H1 (cell line): ENCODE results near the gene SOX12. TPM values are rescaled to one million over a fixed set of nuclear protein-coding genes. Genes with fewer than 3 reads are reported as not detected.

Experiments used
- CTCF ChIA-PET: fragments of 300-600 bp; sonication (Branson Sonifier 250); formaldehyde crosslinking; loops from one replicate; lab custom pipeline; 2021; ENCODE audit not compliant: partially characterized antibody; lab: Charles Lee
- POLR2A ChIA-PET: fragments of 300-600 bp; sonication (Branson Sonifier 250); formaldehyde crosslinking; loops from one replicate; lab custom pipeline; 2021; ENCODE audit warnings: inconsistent platforms; ENCODE audit not compliant: partially characterized antibody; lab: Charles Lee
- DNase-seq, 2 experiments: peaks; one replicate each; pipeline versions ENCODE4 v3.0.0 to v3.0.0-alpha.2; 2010 to 2022; ENCODE audit warnings: low spot score in 2 of 2, low read depth in 1 of 2, mixed read lengths in 1 of 2
- FAIRE-seq: peaks from 2 replicates; lab custom pipeline; 2011; peaks lifted over from hg19 to GRCh38; lab: Jason Lieb, UNC
- H2AFZ ChIP-seq: 2 replicates; pipeline ENCODE4 v1.8.1; 2012; ENCODE audit warnings: low read length, inconsistent platforms
- H2AK5ac ChIP-seq: 2 replicates; pipeline ENCODE4 v1.6.1; 2013; ENCODE audit warnings: low read depth, low read length
- H2BK120ac ChIP-seq: replicated peaks from 2 replicates; pipeline ENCODE3; 2013; ENCODE audit warnings: low read depth, low read length, inconsistent platforms
- H2BK12ac ChIP-seq: 2 replicates; pipeline ENCODE4 v1.6.1; 2013; ENCODE audit warnings: low read depth, low read length
- H2BK15ac ChIP-seq: 2 replicates; pipeline ENCODE4 v1.6.1; 2013; ENCODE audit warnings: low read length
- H2BK20ac ChIP-seq: 2 replicates; pipeline ENCODE4 v1.6.1; 2013; ENCODE audit warnings: low read length
- H2BK5ac ChIP-seq: 2 replicates; pipeline ENCODE4 v1.6.1; 2013; ENCODE audit warnings: low read depth, low read length
- H3K14ac ChIP-seq: 2 replicates; pipeline ENCODE4 v1.6.1; 2013; ENCODE audit warnings: inconsistent platforms; ENCODE audit not compliant: insufficient read length
- H3K18ac ChIP-seq: 2 replicates; pipeline ENCODE4 v1.6.1; 2013; ENCODE audit warnings: low read length; ENCODE audit errors: extremely low read depth
- H3K23ac ChIP-seq: 2 replicates; pipeline ENCODE4 v1.6.1; 2013; ENCODE audit warnings: inconsistent platforms; ENCODE audit not compliant: insufficient read length
- H3K23me2 ChIP-seq: 2 replicates; pipeline ENCODE4 v1.6.1; 2013; ENCODE audit warnings: low read depth, low read length
- H3K27ac ChIP-seq: 2 replicates; pipeline ENCODE4 v1.6.1; 2011; ENCODE audit warnings: low read depth, low read length, inconsistent platforms
- H3K27me3 ChIP-seq, 4 experiments: replicated peaks in 1 of 4; 1 replicate in 1 of 4; 2 replicates in 3 of 4; pipeline versions ENCODE4 v1.6.1 to v1.8.1; 2011 to 2013; ENCODE audit warnings: low read length in 3 of 4, mild to moderate bottlenecking in 3 of 4, inconsistent platforms in 2 of 4, mixed read lengths in 2 of 4, moderate library complexity in 1 of 4; ENCODE audit not compliant: control insufficient read depth in 3 of 4, insufficient read depth in 3 of 4; ENCODE audit errors: extremely low read depth in 1 of 4
- H3K36me3 ChIP-seq, 4 experiments: 2 replicates each; pipeline versions ENCODE4 v1.6.1 to v1.8.1; 2011 to 2013; ENCODE audit warnings: mild to moderate bottlenecking in 4 of 4, low read length in 3 of 4, moderate library complexity in 2 of 4, control low read depth in 1 of 4, inconsistent platforms in 1 of 4; ENCODE audit not compliant: insufficient read depth in 4 of 4, control insufficient read depth in 2 of 4
- H3K4ac ChIP-seq: replicated peaks from 2 replicates; pipeline ENCODE3; 2013; ENCODE audit warnings: low read length, low read depth, mixed read lengths, inconsistent platforms; ENCODE audit not compliant: insufficient read length
- H3K4me1 ChIP-seq, 4 experiments: replicated peaks in 1 of 4; 1 replicate in 1 of 4; 2 replicates in 3 of 4; pipeline versions ENCODE4 v1.6.1 to v1.8.1; 2011 to 2013; ENCODE audit warnings: low read length in 3 of 4, inconsistent platforms in 2 of 4, mixed read lengths in 1 of 4; ENCODE audit not compliant: insufficient read depth in 4 of 4, control insufficient read depth in 3 of 4
- H3K4me2 ChIP-seq, 2 experiments: 2 replicates each; pipeline versions ENCODE4 v1.6.1 to v1.8.1; 2011 to 2013; ENCODE audit warnings: low read depth in 2 of 2, low read length in 2 of 2, control low read depth in 1 of 2, inconsistent platforms in 1 of 2, mild to moderate bottlenecking in 1 of 2; ENCODE audit not compliant: insufficient read depth in 1 of 2
- H3K4me3 ChIP-seq, 4 experiments: fragments of 200-600, 300-600 bp in 1 of 4; sonication (generic), shearing (Covaris generic), sonication (Bioruptor Twin) in 1 of 4; 2 replicates each; pipeline versions ENCODE4 v1.5.1 to v1.8.1; 2011 to 2016; ENCODE audit warnings: low read length in 4 of 4, low read depth in 3 of 4, control low read depth in 2 of 4, inconsistent platforms in 2 of 4, mild to moderate bottlenecking in 2 of 4, mixed read lengths in 1 of 4, moderate library complexity in 1 of 4; ENCODE audit not compliant: insufficient read depth in 2 of 4; ENCODE audit errors: extremely low read depth in 1 of 4
- H3K56ac ChIP-seq: replicated peaks from 2 replicates; pipeline ENCODE3; 2013; ENCODE audit warnings: low read depth, mild to moderate bottlenecking, mixed read lengths, low read length, inconsistent platforms; ENCODE audit not compliant: insufficient read length
- H3K79me1 ChIP-seq: 2 replicates; pipeline ENCODE4 v1.6.1; 2013; ENCODE audit warnings: low read depth, low read length, control low read depth
- H3K79me2 ChIP-seq, 2 experiments: 2 replicates each; pipeline versions ENCODE4 v1.6.1 to v1.8.1; 2012 to 2013; ENCODE audit warnings: low read length in 2 of 2, mild to moderate bottlenecking in 2 of 2, inconsistent platforms in 1 of 2; ENCODE audit not compliant: insufficient read depth in 2 of 2, control insufficient read depth in 1 of 2
- H3K9ac ChIP-seq, 4 experiments: replicated peaks in 1 of 4; 1 replicate in 1 of 4; 2 replicates in 3 of 4; pipeline versions ENCODE4 v1.6.1 to v1.8.1; 2011 to 2013; ENCODE audit warnings: low read depth in 3 of 4, low read length in 3 of 4, control low read depth in 2 of 4, mild to moderate bottlenecking in 2 of 4, moderate library complexity in 2 of 4, inconsistent platforms in 1 of 4; ENCODE audit errors: extremely low read depth in 1 of 4
- H3K9me3 ChIP-seq, 2 experiments: 2 replicates each; pipeline versions ENCODE4 v1.6.1 to v1.8.1; 2012 to 2013; ENCODE audit warnings: mild to moderate bottlenecking in 2 of 2, moderate library complexity in 2 of 2, control low read depth in 1 of 2, inconsistent platforms in 1 of 2, low read depth in 1 of 2, low read length in 1 of 2, mixed read lengths in 1 of 2; ENCODE audit not compliant: insufficient read depth in 2 of 2
- H4K20me1 ChIP-seq, 2 experiments: replicated peaks in 1 of 2; 2 replicates each; pipeline versions ENCODE3 to v1.8.1; 2011 to 2013; ENCODE audit warnings: inconsistent platforms in 2 of 2, low read length in 2 of 2, mild to moderate bottlenecking in 1 of 2; ENCODE audit not compliant: insufficient read depth in 2 of 2, control insufficient read depth in 1 of 2
- H4K5ac ChIP-seq: 2 replicates; pipeline ENCODE4 v1.6.1; 2013; ENCODE audit warnings: low read length, low read depth, mixed read lengths, inconsistent platforms; ENCODE audit not compliant: insufficient read length
- H4K8ac ChIP-seq: 2 replicates; pipeline ENCODE4 v1.8.0; 2013; ENCODE audit warnings: mild to moderate bottlenecking, moderate library complexity, low read length, inconsistent platforms; ENCODE audit not compliant: insufficient read depth; ENCODE audit errors: extremely low read depth
- H4K91ac ChIP-seq: replicated peaks from 2 replicates; pipeline ENCODE3; 2013; ENCODE audit warnings: low read length, mixed read lengths, inconsistent platforms; ENCODE audit not compliant: insufficient read length
- EGR1 ChIP-seq: IDR thresholded peaks from 2 replicates; pipeline ENCODE4 v1.6.1; 2011; ENCODE audit warnings: low read depth, low read length, borderline replicate concordance
- EP300 ChIP-seq, 2 experiments: IDR thresholded peaks; 1 replicate in 1 of 2; 2 replicates in 1 of 2; pipeline ENCODE4 v1.6.1; 2011 to 2012; ENCODE audit warnings: low read depth in 2 of 2, low read length in 2 of 2, mild to moderate bottlenecking in 2 of 2, borderline replicate concordance in 1 of 2, inconsistent platforms in 1 of 2, moderate library complexity in 1 of 2
- TBP ChIP-seq: IDR thresholded peaks from 2 replicates; pipeline ENCODE4 v1.6.1; 2011; ENCODE audit warnings: low read depth, low read length, improper control_type of control experiment
- WGBS, 2 experiments: shearing (Covaris generic) in 1 of 2; methylation state at CpG; one replicate each; pipeline versions ENCODE4 v1.1.6 to v1.1.7; 2013 to 2015; ENCODE audit warnings: low lambda C conversion rate in 2 of 2, mixed read lengths in 2 of 2, inconsistent platforms in 1 of 2, low coverage in 1 of 2, missing lambda C conversion rate in 1 of 2; ENCODE audit not compliant: insufficient replicate concordance in 2 of 2, insufficient coverage in 1 of 2, insufficient read length in 1 of 2; ENCODE audit errors: extremely low coverage in 1 of 2, missing lambda C conversion rate in 1 of 2; 5-methylcytosine and 5-hydroxymethylcytosine counted together
- polyA plus RNA-seq, 7 experiments: library from polyadenylated mRNA; depleted of rRNA in 3 of 7; stranded (reverse) in 5 of 7; unstranded in 2 of 7; fragments of >200 nt in 5 of 7; fragments of 200-250 nt in 2 of 7; gene quantifications; 1 replicate in 5 of 7; 2 replicates in 1 of 7; 4 replicates in 1 of 7; pipeline versions ENCODE4 v1.2.1 to v1.2.3, GENCODE V29; 2011 to 2013; ENCODE audit warnings: missing spikeins in 2 of 7, mixed read lengths in 2 of 7
- total RNA-seq: library from RNA; stranded (reverse); fragmentation: NEBNext Ultra II Directional; extraction: Animal tissue kit (Norgen Biotek cat#: 25700); gene quantifications from 2 replicates; pipeline ENCODE4 v1.2.1, GENCODE V29; 2021

The SOX12 gene
- total and polyA plus RNA-seq, 2 of the 8 experiments (the other 6 are each of a cell fraction or from before 2014, with no cell fraction given): 6.4 to 63.0 TPM

DNA sequence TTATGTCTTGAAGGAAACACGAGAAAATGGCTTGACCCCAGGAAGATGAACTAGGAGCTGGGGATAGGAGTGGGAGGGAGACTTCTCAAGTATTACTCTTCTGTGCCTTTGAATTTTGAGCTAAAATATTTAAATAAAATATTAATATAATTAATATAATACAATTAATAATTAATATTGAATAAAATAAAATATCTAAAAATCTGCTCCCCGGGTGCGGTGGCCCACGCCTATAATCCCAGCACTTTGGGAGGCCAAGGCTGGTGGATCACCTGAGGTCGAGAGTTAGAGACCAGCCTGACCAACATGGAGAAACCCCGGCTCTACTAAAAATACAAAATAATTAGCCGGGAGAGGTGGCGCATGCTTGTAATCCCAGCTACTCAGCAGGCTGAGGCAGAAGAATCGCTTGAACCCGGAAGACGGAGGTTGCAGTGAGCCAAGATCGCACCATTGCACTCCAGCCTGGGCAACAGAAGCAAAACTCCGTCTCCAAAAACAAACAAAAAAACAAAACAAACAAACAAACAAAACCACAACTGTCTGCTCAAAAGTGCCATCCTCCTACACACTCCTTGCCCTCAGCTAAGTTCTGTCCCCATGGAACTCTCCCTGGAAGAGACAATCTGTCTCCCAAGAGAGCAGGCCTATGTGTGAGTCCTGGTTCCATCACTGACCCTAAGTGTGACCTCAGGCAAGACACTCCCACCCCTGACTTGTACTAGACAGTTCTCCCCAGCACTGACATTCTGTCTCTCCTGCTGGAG lies 41.5 kb downstream of the SOX12 start:
- no peaks in the 10 kb centered on the region; a peak in 1 of 7 replicates for H3K27me3 ChIP-seq
- H3K4me1 ChIP-seq: peaks cover 0 to 4% (median 0%) of the 10 kb centered on the region in 4 experiments; a peak in 2 of 7 replicates
- H2BK5ac ChIP-seq: no peak overlapping the region
- no peaks in the 10 kb centered on the region for H3K9me3 ChIP-seq
- H3K4me2 ChIP-seq: no peak overlapping the region
- no peaks in the 10 kb centered on the region for H4K20me1 ChIP-seq
- no peak overlapping the region for H3K56ac ChIP-seq
- no peaks in the 10 kb centered on the region for H3K79me1 ChIP-seq
- no peak overlapping the region for H3K27ac ChIP-seq
- CTCF ChIA-PET: interaction anchor here (0.6 to 4.4 kb wide), 10 partner anchors 12 to 111 kb away, joined by 3 to 28 read pairs (median 4); partner anchors contain the start of gene NRSN2
- H4K91ac ChIP-seq: no peak overlapping the region
- no peak overlapping the region for H3K18ac ChIP-seq
- 92% methylated on average over 13 of the region's 13 CpGs; no CpG with 5 or more reads in 1 of the 2 experiments for WGBS, 2 experiments
- H3K14ac ChIP-seq: no peak overlapping the region
- no peak overlapping the region for H3K23ac ChIP-seq
- POLR2A ChIA-PET: interaction anchor here (1.1 to 14.7 kb wide), 4 partner anchors 11 to 41 kb away, joined by 3 to 172 read pairs (median 4); partner anchors contain the start of gene TRIB3
- no peak overlapping the region for H4K8ac ChIP-seq
- no peak overlapping the region for H3K9ac ChIP-seq
- DNase-seq (no peak), FAIRE-seq (no peak)
- H3K4me3 ChIP-seq: no peak overlapping the region
- H2BK20ac ChIP-seq: no peak overlapping the region
- TF ChIP-seq EP300 (IDR thresholded peaks at IDR 0.05; ENCODE audit: borderline replicate concordance in 1 of 2, low read depth in 2 of 2, low read length in 2 of 2) (no peak), TBP (no peak), EGR1 (no peak)
- H3K23me2 ChIP-seq: no peaks in the 10 kb centered on the region
- H2BK120ac ChIP-seq: no peak overlapping the region
- no peak overlapping the region for H4K5ac ChIP-seq
- H3K36me3 ChIP-seq: no peaks in the 10 kb centered on the region; a peak in 1 of 8 replicates
- no peak overlapping the region for H3K4ac ChIP-seq
- no peaks in the 10 kb centered on the region; a peak in 1 of 4 replicates for H3K79me2 ChIP-seq
- H2BK12ac ChIP-seq: no peak overlapping the region
- no peak overlapping the region for H2AFZ ChIP-seq
- H2BK15ac ChIP-seq: no peak overlapping the region
- H2AK5ac ChIP-seq: no peak overlapping the region
